ENCODE measurements around the gene PITPNM3.

The PITPNM3 gene

GRCh38 chr17:6413065-6413464, 143.3 kb downstream of the PITPNM3 start:
- no peak for DNase-seq (ENCODE audit: low read depth, low spot score)

GRCh38 chr17:6408735-6409134, 147.6 kb downstream of the PITPNM3 start:
- no peak for DNase-seq (ENCODE audit: low read depth, low spot score)

- DNase-seq (ENCODE audit: low read depth, low spot score) = no peak
These were observed 148.1 kb downstream of the PITPNM3 start for GRCh38 chr17:6408276-6408675.

GRCh38 chr17:6402258-6402657, 154.1 kb downstream of the PITPNM3 start:
- DNase-seq (ENCODE audit: low read depth, low spot score) = no peak
